ENCODE measurements around the gene MAP3K9. TPM values are rescaled to one million over a fixed set of nuclear protein-coding genes. Genes with fewer than 3 reads are reported as not detected.

The MAP3K9 gene
- total and polyA plus RNA-seq, 2 of the 8 experiments (the other 6 are each of a cell fraction or from before 2014, with no cell fraction given), result 9.8 to 24.7 TPM

DNA sequence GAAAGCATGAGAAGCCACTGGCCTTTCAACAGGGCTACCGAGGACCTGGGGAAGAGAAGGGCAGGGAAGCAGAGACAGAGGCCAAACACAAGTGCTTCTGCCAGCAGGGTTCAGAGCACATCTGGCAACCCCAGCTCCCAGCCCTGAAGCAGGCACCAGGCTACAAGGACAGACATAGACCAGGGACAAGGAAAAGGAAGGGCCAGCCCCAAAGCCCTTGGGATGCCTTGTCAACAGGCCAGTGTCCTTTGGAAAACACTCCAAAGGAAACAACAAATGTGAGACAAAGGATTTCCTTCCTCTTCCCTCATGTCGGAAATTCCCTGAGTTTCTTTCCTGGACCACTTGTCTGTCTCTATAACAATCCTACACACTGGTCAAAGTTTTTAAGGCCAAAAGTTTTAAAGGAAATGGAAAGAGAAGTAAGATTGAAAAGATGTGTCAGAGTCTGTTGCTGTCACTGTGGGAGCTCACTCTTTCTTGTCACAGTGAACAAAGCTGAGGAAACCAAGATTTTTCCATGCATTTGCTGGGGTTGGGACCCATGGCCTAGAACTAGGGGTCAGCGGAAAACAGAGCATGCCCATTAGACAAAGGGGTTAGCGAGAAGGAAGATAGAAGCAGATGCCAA is 108.2 kb downstream of the MAP3K9 start (continued):
- TF ChIP-seq CTCF (IDR thresholded peaks at IDR 0.05; ENCODE audit: control extremely low read depth in 1 of 3, insufficient read depth in 1 of 3, low read depth in 1 of 3, low read length in 3 of 3), result no peak
- no peak for TF ChIP-seq JUN (IDR thresholded peaks at IDR 0.05; ENCODE audit: low read depth, low read length)
- no peak for TF ChIP-seq FOSL1 (IDR thresholded peaks at IDR 0.05; ENCODE audit: insufficient read depth, low read depth, low read length)

All from H1 (cell line).